Hair follicle dermal papilla cell (primary cell): ENCODE measurements around the gene WAS. TPM values are rescaled to one million over a fixed set of nuclear protein-coding genes. Genes with fewer than 3 reads are reported as not detected.

Source experiments
- small RNA-seq: library from RNA; depleted of rRNA; stranded (forward); fragments of <200 nt; gene quantifications from one replicate; pipeline ENCODE3, GENCODE V24; 2012
- total RNA-seq: library from RNA; depleted of rRNA; stranded (reverse); fragments of >200 nt; gene quantifications from 2 replicates; pipeline ENCODE4 v1.2.3, GENCODE V29; 2012

Gene WAS
- total RNA-seq = 0.36 TPM in 1 of 2 replicates, not detected in the other

DNA sequence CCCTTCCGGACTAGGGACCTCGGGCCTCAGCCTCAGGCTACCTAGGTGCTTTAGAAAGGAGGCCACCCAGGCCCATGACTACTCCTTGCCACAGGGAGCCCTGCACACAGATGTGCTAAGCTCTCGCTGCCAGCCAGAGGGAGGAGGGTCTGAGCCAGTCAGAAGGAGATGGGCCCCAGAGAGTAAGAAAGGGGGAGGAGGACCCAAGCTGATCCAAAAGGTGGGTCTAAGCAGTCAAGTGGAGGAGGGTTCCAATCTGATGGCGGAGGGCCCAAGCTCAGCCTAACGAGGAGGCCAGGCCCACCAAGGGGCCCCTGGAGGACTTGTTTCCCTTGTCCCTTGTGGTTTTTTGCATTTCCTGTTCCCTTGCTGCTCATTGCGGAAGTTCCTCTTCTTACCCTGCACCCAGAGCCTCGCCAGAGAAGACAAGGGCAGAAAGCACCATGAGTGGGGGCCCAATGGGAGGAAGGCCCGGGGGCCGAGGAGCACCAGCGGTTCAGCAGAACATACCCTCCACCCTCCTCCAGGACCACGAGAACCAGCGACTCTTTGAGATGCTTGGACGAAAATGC, at the start of gene WAS:
Gene WAS, plus strand, starts transcription at position 389 of the 572 bp plus-strand sequence. Its CDS starts 55 bp downstream, at position 444.

GRCh38 chrX:48696301-48696908, 12.8 kb downstream of the WAS start, which contains the start of gene SUV39H1:
TSS of gene SUV39H1 (plus strand) at chrX:48696734. CDS start at chrX:48696785, 51 bp downstream.

Small RNA genes lying within 50 kb of the gene (small RNA-seq; reads per million reads assigned to genes)
- gene RNU6-1056P = not detected

Other genes with a start within 250 kb of the WAS start
- 34.4 and 38.5 TPM in 2 replicates for gene SLC38A5, start 213.5 kb upstream of the WAS start, total RNA-seq
- 76.1 and 84.4 TPM in 2 replicates for gene FTSJ1, start 207.6 kb upstream of the WAS start, total RNA-seq
- 9.7 and 10.9 TPM in 2 replicates for gene PORCN, start 174.8 kb upstream of the WAS start, total RNA-seq
- 41.7 and 53.4 TPM in 2 replicates for gene EBP, start 162.0 kb upstream of the WAS start, total RNA-seq
- gene TBC1D25, start 144.1 kb upstream of the WAS start, total RNA-seq = 12.0 and 15.1 TPM in 2 replicates
- gene RBM3, start 109.3 kb upstream of the WAS start, total RNA-seq = 367 and 474 TPM in 2 replicates
- 100 and 117 TPM in 2 replicates for gene WDR13, start 86.3 kb upstream of the WAS start, total RNA-seq
- 2.7 and 3.2 TPM in 2 replicates for gene SUV39H1, start 12.9 kb downstream of the WAS start, total RNA-seq
- gene GLOD5, start 77.9 kb downstream of the WAS start, total RNA-seq = not detected in 2 replicates
- not detected in 2 replicates for gene GATA1, start 102.8 kb downstream of the WAS start, total RNA-seq
- gene HDAC6, start 118.3 kb downstream of the WAS start, total RNA-seq = 44.3 and 49.5 TPM in 2 replicates
- 0.36 TPM in 1 of 2 replicates, not detected in the other for gene ERAS, start 142.7 kb downstream of the WAS start, total RNA-seq
- 0.49 and 0.65 TPM in 2 replicates for gene PCSK1N, start 151.8 kb downstream of the WAS start, total RNA-seq
- gene TIMM17B, start 214.0 kb downstream of the WAS start, total RNA-seq = 25.1 and 26.0 TPM in 2 replicates
- gene PQBP1, start 214.1 kb downstream of the WAS start, total RNA-seq = 33.8 and 50.9 TPM in 2 replicates
- gene SLC35A2, start 227.8 kb downstream of the WAS start, total RNA-seq = 22.6 and 23.0 TPM in 2 replicates
- gene PIM2, start 235.2 kb downstream of the WAS start, total RNA-seq = 4.1 and 4.4 TPM in 2 replicates